Measurements from ENCODE around the gene ITPRIPL2.

GRCh38 chr16:19145010-19145409 lies 31.2 kb downstream of the ITPRIPL2 start:
- TF ChIP-seq, protein P1, sequence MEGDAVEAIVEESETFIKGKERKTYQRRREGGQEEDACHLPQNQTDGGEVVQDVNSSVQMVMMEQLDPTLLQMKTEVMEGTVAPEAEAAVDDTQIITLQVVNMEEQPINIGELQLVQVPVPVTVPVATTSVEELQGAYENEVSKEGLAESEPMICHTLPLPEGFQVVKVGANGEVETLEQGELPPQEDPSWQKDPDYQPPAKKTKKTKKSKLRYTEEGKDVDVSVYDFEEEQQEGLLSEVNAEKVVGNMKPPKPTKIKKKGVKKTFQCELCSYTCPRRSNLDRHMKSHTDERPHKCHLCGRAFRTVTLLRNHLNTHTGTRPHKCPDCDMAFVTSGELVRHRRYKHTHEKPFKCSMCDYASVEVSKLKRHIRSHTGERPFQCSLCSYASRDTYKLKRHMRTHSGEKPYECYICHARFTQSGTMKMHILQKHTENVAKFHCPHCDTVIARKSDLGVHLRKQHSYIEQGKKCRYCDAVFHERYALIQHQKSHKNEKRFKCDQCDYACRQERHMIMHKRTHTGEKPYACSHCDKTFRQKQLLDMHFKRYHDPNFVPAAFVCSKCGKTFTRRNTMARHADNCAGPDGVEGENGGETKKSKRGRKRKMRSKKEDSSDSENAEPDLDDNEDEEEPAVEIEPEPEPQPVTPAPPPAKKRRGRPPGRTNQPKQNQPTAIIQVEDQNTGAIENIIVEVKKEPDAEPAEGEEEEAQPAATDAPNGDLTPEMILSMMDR (conservative IDR thresholded peaks at IDR 0.05; ENCODE audit: low read depth, low read length), result no peak
- no peak for TF ChIP-seq POLR2A (IDR thresholded peaks at IDR 0.05; ENCODE audit: low read depth, low read length)
- TF ChIP-seq RFX5 (IDR thresholded peaks at IDR 0.05; ENCODE audit: low read depth, low read length), result no peak
- no peak for TF ChIP-seq ELK1 (IDR thresholded peaks at IDR 0.05; ENCODE audit: borderline replicate concordance, low read depth, low read length)
- TF ChIP-seq, protein P2, sequence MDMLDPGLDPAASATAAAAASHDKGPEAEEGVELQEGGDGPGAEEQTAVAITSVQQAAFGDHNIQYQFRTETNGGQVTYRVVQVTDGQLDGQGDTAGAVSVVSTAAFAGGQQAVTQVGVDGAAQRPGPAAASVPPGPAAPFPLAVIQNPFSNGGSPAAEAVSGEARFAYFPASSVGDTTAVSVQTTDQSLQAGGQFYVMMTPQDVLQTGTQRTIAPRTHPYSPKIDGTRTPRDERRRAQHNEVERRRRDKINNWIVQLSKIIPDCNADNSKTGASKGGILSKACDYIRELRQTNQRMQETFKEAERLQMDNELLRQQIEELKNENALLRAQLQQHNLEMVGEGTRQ (IDR thresholded peaks at IDR 0.05; ENCODE audit: low read depth, low read length), result no peak
- TF ChIP-seq CEBPB (IDR thresholded peaks at IDR 0.05; ENCODE audit: low read depth, low read length), result no peak
- TF ChIP-seq NFE2L2 (IDR thresholded peaks at IDR 0.05; ENCODE audit: low read depth, low read length), result no peak
- TF ChIP-seq MXI1 (IDR thresholded peaks at IDR 0.05; ENCODE audit: borderline replicate concordance, low read depth, low read length), result no peak
- no peak for TF ChIP-seq MAFK (IDR thresholded peaks at IDR 0.05; ENCODE audit: low read depth, low read length)
- TF ChIP-seq FOS (IDR thresholded peaks at IDR 0.05; ENCODE audit: low read depth, low read length), result no peak
